Measurements from ENCODE around the gene PRTG. TPM values are rescaled to one million over a fixed set of nuclear protein-coding genes. Genes with fewer than 3 reads are reported as not detected.
A peak's percentile ranks its signal among the peaks of the same experiment; 100 is the strongest.

The PRTG gene
- total and polyA plus RNA-seq, 2 experiments from 2014 or later, result 0.63 to 3.4 TPM

DNA sequence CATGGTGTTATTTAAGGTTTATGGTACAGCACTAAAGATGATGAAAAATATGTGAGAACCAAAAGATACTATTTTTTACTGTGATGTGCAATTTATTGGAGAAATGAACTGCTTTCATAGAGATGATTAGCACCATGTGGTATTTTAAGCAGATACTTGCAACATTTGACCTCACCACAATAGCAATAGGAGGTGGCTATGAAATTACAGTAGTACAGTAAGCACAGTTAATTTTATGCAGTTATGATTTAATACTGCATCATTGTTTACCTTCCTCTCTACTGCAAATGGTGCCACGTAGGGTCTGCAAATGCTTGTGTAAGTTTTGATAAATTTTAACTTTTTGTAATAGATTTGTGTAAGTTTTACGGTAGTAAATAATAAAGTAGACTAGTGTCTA, 168.9 kb downstream of the PRTG start:
- H3K4me2 ChIP-seq, result no peak overlapping the region
- Mint-ChIP-seq H3K27me3 (ENCODE audit: insufficient read depth, low read depth, poor library complexity) (peaks cover 1% of the 10 kb centered on the region), H3K4me1 (no peaks in the 10 kb centered on the region; the same call in 2 of the 3 replicates), H3K9me3 (peaks cover 14% of the 10 kb centered on the region), H3K36me3 (ENCODE audit: low read depth) (0 out of 3 replicates have a peak, but pooled peaks cover 4% of the 10 kb centered on the region), H3K4me3 (no peak overlapping the region), H3K27ac (no peak overlapping the region)
- no peaks in the 10 kb centered on the region for H3F3A ChIP-seq (replicated peaks; ENCODE audit: low read depth)
- no peak for ATAC-seq
- no peaks in the 10 kb centered on the region for H3K79me2 ChIP-seq (replicated peaks; ENCODE audit: insufficient read depth)
- H3K27me3 ChIP-seq (ENCODE audit: insufficient read depth), result no peaks in the 10 kb centered on the region
- no peak overlapping the region for H3K4me3 ChIP-seq
- H3K4me1 ChIP-seq (ENCODE audit: insufficient read depth), result no peaks in the 10 kb centered on the region
- H3K9me2 ChIP-seq (ENCODE audit: insufficient read depth), result no peaks in the 10 kb centered on the region
- no peak overlapping the region for H2AFZ ChIP-seq
- no peaks in the 10 kb centered on the region for H4K20me1 ChIP-seq (replicated peaks; ENCODE audit: insufficient read depth)
- no peak for DNase-seq (ENCODE audit: low spot score)
- H3K36me3 ChIP-seq (ENCODE audit: insufficient read depth), result no peaks in the 10 kb centered on the region
- H3K27ac ChIP-seq (ENCODE audit: low read depth), result no peak overlapping the region
- TF ChIP-seq, protein P1, sequence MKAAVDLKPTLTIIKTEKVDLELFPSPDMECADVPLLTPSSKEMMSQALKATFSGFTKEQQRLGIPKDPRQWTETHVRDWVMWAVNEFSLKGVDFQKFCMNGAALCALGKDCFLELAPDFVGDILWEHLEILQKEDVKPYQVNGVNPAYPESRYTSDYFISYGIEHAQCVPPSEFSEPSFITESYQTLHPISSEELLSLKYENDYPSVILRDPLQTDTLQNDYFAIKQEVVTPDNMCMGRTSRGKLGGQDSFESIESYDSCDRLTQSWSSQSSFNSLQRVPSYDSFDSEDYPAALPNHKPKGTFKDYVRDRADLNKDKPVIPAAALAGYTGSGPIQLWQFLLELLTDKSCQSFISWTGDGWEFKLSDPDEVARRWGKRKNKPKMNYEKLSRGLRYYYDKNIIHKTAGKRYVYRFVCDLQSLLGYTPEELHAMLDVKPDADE (IDR thresholded peaks at IDR 0.05), result no peak
- no peak for TF ChIP-seq ZNF114 (CRISPR knock-in tag; IDR thresholded peaks at IDR 0.05)
- no peak for TF ChIP-seq NANOG (IDR thresholded peaks at IDR 0.05; ENCODE audit: borderline replicate concordance)

- Mint-ChIP-seq H3K4me1 (no peaks in the 10 kb centered on the region; the same call in 2 of the 3 replicates), H3K4me3 (no peak overlapping the region), H3K9me3 (peaks cover 14% of the 10 kb centered on the region), H3K27ac (no peak overlapping the region), H3K36me3 (ENCODE audit: low read depth) (0 out of 3 replicates have a peak, but pooled peaks cover 4% of the 10 kb centered on the region), H3K27me3 (ENCODE audit: insufficient read depth, low read depth, poor library complexity) (peaks cover 1% of the 10 kb centered on the region)
- ATAC-seq (no peak), DNase-seq (ENCODE audit: low spot score) (no peak)
- Histone ChIP-seq H3F3A (replicated peaks; ENCODE audit: low read depth) (no peaks in the 10 kb centered on the region), H3K27me3 (ENCODE audit: insufficient read depth) (no peaks in the 10 kb centered on the region), H3K4me3 (no peak overlapping the region), H3K36me3 (ENCODE audit: insufficient read depth) (no peaks in the 10 kb centered on the region), H4K20me1 (replicated peaks; ENCODE audit: insufficient read depth) (no peaks in the 10 kb centered on the region), H3K27ac (ENCODE audit: low read depth) (no peak overlapping the region), H2AFZ (no peak overlapping the region), H3K9me2 (ENCODE audit: insufficient read depth) (no peaks in the 10 kb centered on the region), H3K4me2 (no peak overlapping the region), H3K79me2 (replicated peaks; ENCODE audit: insufficient read depth) (no peaks in the 10 kb centered on the region), H3K4me1 (ENCODE audit: insufficient read depth) (no peaks in the 10 kb centered on the region)
- TF ChIP-seq EZH2phosphoT487 (IDR thresholded peaks at IDR 0.05; ENCODE audit: unreplicated experiment), result no peak
These were observed 169.7 kb downstream of the PRTG start for GRCh38 chr15:55573224-55573623.

DNA sequence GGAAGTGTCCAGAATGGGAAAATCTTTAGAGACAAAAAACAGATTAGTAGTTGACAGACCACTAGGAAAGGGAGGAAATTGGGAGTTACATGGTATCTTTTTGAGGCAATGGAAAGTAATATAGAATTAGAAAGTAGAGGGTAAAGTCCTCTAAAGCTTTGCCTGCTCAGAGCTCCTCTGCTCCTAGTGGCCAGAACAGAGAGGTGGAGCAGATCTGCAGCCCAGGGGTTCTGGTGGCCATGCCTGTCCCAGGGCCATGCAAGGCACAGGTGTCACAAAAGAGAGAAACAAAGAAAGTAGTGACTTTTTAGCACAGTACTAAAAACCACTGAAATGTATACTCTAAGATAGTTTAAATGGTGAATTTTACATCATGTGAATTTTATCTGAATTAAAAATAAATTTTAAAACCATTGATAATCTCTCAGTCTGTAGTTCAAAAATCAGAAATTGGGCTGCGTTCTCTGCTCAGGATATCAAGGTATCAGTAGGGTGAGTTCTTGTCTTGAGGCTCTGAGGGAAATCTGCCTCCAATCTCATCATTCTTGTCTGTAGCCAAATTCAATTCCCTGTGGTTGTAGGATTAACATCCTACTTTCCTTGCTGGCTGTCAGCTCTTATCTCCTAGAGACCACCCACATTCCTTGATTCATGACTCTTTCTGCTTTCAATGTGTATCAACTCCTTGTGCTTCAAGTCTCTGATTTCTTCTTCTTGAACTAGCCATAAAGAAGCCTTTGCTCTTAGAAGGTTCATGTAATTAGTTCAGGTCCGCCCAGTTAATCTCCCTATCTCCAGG, 178.4 kb downstream of the PRTG start:
- peaks cover 17% of the 10 kb centered on the region; the same call in 2 of the 3 replicates for H3K9me3 Mint-ChIP-seq
- DNase-seq (ENCODE audit: low spot score), result peak; percentile 53
- H3K27me3 Mint-ChIP-seq (ENCODE audit: insufficient read depth, low read depth, poor library complexity), result no peaks in the 10 kb centered on the region
- no peaks in the 10 kb centered on the region for H3K4me1 Mint-ChIP-seq
- H3K4me2 ChIP-seq, result no peak overlapping the region
- H3K4me3 ChIP-seq, result no peak overlapping the region
- H3K27ac Mint-ChIP-seq, result no peak overlapping the region
- H3F3A ChIP-seq (replicated peaks; ENCODE audit: low read depth), result no peaks in the 10 kb centered on the region
- H3K27me3 ChIP-seq (ENCODE audit: insufficient read depth), result no peaks in the 10 kb centered on the region
- H3K79me2 ChIP-seq (replicated peaks; ENCODE audit: insufficient read depth), result no peaks in the 10 kb centered on the region
- no peaks in the 10 kb centered on the region for H3K36me3 ChIP-seq (ENCODE audit: insufficient read depth)
- no peaks in the 10 kb centered on the region for H3K4me1 ChIP-seq (ENCODE audit: insufficient read depth)
- no peaks in the 10 kb centered on the region for H4K20me1 ChIP-seq (replicated peaks; ENCODE audit: insufficient read depth)
- no peak overlapping the region for H2AFZ ChIP-seq
- peaks cover 5% of the 10 kb centered on the region; the same call in 1 of the 3 replicates for H3K36me3 Mint-ChIP-seq (ENCODE audit: low read depth)
- peak; percentile 26 to 43 for TF ChIP-seq CTCF (conservative IDR thresholded peaks at IDR 0.05; ENCODE audit: low read depth in 2 of 2)
- no peak for TF ChIP-seq STAT1 (IDR thresholded peaks at IDR 0.05; ENCODE audit: unreplicated experiment)
- peak; percentile 85 for ATAC-seq
- no peaks in the 10 kb centered on the region for H3K9me2 ChIP-seq (ENCODE audit: insufficient read depth)
- H3K4me3 Mint-ChIP-seq, result no peak overlapping the region
- H3K27ac ChIP-seq (ENCODE audit: low read depth), result no peak overlapping the region

Measured in GM23338 (cell line).